Suprapubic skin (tissue), 3 donors: Measurements from ENCODE around the gene EDN3.

Experiments
- EP300 ChIP-seq: sonication (generic); formaldehyde crosslinking; IDR thresholded peaks from one replicate; pipeline ENCODE4 v1.6.1; 2017; ENCODE audit warnings: antibody characterized with exemption
- POLR2A ChIP-seq, 2 donors: fragments of 450-650 bp; IDR thresholded peaks; one replicate each; pipeline ENCODE4 v1.6.1; 2017; ENCODE audit warnings: antibody characterized with exemption in 2 of 2, mild to moderate bottlenecking in 2 of 2, moderate library complexity in 2 of 2
- TF ChIP-seq, protein P1 (sequence below), 2 donors: fragments of 200-600 bp in 1 of 2; fragments of 450-650 bp in 1 of 2; sonication (generic) in 1 of 2; IDR thresholded peaks; one replicate each; pipeline ENCODE4 v1.5.1; 2016 to 2019; ENCODE audit warnings: antibody characterized with exemption in 2 of 2, mild to moderate bottlenecking in 1 of 2, moderate library complexity in 1 of 2

DNA sequence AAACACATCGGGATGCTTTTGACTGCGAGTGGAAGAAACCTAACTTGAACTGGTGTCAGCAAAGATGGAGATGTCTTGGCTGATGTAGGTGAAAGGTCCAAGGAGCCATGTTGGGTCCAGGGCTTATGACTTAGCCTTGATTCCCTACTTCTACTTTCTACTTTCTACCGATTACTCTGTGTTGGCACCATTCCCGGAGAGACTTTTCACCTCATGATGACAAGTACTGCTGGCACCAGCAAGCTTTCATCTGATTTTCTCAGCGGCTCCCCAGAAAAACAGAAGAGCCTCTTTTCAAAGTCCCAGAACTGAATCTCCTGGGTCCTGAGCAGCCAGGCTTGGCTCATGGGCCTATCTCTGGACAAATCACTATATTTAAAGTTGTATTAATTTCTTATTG, 4.9 kb upstream of the EDN3 start:
- no peak for TF ChIP-seq EP300
- TF ChIP-seq, protein P1, sequence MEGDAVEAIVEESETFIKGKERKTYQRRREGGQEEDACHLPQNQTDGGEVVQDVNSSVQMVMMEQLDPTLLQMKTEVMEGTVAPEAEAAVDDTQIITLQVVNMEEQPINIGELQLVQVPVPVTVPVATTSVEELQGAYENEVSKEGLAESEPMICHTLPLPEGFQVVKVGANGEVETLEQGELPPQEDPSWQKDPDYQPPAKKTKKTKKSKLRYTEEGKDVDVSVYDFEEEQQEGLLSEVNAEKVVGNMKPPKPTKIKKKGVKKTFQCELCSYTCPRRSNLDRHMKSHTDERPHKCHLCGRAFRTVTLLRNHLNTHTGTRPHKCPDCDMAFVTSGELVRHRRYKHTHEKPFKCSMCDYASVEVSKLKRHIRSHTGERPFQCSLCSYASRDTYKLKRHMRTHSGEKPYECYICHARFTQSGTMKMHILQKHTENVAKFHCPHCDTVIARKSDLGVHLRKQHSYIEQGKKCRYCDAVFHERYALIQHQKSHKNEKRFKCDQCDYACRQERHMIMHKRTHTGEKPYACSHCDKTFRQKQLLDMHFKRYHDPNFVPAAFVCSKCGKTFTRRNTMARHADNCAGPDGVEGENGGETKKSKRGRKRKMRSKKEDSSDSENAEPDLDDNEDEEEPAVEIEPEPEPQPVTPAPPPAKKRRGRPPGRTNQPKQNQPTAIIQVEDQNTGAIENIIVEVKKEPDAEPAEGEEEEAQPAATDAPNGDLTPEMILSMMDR (IDR thresholded peaks at IDR 0.05): no peak
- TF ChIP-seq POLR2A (IDR thresholded peaks at IDR 0.05): no peak
